Measurements from ENCODE around the gene ATF6. TPM values are rescaled to one million over a fixed set of nuclear protein-coding genes. Genes with fewer than 3 reads are reported as not detected.

Gene ATF6
- total RNA-seq, 1 experiment from 2014 or later: 20.9 TPM

DNA sequence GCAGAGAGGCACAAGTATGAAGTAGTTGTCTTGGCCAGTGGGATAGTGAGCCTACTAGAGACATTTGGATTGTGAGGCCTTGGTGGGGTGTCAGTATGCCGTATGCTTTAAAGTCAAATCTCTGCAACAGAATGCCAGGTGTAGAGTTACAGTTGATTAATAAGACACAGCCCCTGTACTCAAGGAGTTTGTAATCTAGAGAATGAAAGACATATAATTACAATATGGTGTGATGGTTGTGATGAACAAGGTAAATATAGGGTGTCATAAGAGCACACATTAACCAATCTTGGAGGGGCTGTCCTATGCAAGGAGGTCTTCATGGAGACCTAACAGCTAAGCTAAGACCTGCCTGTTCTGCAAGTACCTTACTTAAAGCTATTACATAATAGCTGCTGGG is 113.1 kb downstream of the ATF6 start:
- BruUV-seq (replicated peaks): no TSS peak
- DNase-seq (ENCODE audit: low read depth, low spot score) (no peak), ATAC-seq (no peak)
- Histone ChIP-seq H3K36me3 (ENCODE audit: control insufficient read depth in 1 of 2, insufficient read depth in 2 of 2, low read length in 2 of 2) (no peaks in the 10 kb centered on the region), H2AFZ (ENCODE audit: low read depth, low read length, poor library complexity, severe bottlenecking) (no peak overlapping the region), H3K9me3 (ENCODE audit: control insufficient read depth in 1 of 2, insufficient read depth in 1 of 2, low read depth in 1 of 2, low read length in 2 of 2) (no peaks in the 10 kb centered on the region), H3K27me3 (ENCODE audit: insufficient read depth, low read length) (no peaks in the 10 kb centered on the region), H3K9ac (ENCODE audit: low read length) (no peak overlapping the region), H3K27ac (ENCODE audit: low read depth, low read length) (no peak overlapping the region), H4K20me1 (ENCODE audit: insufficient read depth) (no peaks in the 10 kb centered on the region), H3K4me3 (replicated peaks in 1 of 2; ENCODE audit: low read depth in 1 of 2, low read length in 2 of 2) (no peak overlapping the region), H3K4me2 (ENCODE audit: low read length) (no peak overlapping the region), H3K4me1 (ENCODE audit: control insufficient read depth in 1 of 2, insufficient read depth in 2 of 2, low read length in 2 of 2) (peaks cover 0 to 3% of the 10 kb centered on the region in 2 experiments; a peak in 3 of 4 replicates), H3K79me2 (ENCODE audit: insufficient read depth, low read length) (no peaks in the 10 kb centered on the region), H3K9me2 (ENCODE audit: insufficient read depth) (no peaks in the 10 kb centered on the region)
- intact Hi-C loops (cut with micrococcal nuclease): no loop called here
- ChIA-PET POLR2A (no interaction called here), RAD21 (ENCODE audit: low non-redundant PET in 1 of 2, low total read pairs in 2 of 2, uncharacterized antibody in 2 of 2, unreplicated experiment in 2 of 2) (no interaction called here), CTCF (no interaction called here)
- TF ChIP-seq, protein P1, sequence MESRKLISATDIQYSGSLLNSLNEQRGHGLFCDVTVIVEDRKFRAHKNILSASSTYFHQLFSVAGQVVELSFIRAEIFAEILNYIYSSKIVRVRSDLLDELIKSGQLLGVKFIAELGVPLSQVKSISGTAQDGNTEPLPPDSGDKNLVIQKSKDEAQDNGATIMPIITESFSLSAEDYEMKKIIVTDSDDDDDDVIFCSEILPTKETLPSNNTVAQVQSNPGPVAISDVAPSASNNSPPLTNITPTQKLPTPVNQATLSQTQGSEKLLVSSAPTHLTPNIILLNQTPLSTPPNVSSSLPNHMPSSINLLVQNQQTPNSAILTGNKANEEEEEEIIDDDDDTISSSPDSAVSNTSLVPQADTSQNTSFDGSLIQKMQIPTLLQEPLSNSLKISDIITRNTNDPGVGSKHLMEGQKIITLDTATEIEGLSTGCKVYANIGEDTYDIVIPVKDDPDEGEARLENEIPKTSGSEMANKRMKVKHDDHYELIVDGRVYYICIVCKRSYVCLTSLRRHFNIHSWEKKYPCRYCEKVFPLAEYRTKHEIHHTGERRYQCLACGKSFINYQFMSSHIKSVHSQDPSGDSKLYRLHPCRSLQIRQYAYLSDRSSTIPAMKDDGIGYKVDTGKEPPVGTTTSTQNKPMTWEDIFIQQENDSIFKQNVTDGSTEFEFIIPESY (IDR thresholded peaks at IDR 0.05; ENCODE audit: extremely low read depth, insufficient replicate concordance, low read length): no peak
- TF ChIP-seq POLR2AphosphoS5 (IDR thresholded peaks at IDR 0.05; ENCODE audit: low read depth, low read length) (no peak), EZH2phosphoT487 (IDR thresholded peaks at IDR 0.05; ENCODE audit: borderline replicate concordance) (no peak), ELF1 (IDR thresholded peaks at IDR 0.05; ENCODE audit: borderline replicate concordance, low read depth) (no peak), CEBPB (IDR thresholded peaks at IDR 0.05; ENCODE audit: low read depth) (no peak), YY1 (IDR thresholded peaks at IDR 0.05; ENCODE audit: extremely low read depth, insufficient replicate concordance, low read depth, low read length) (no peak), JUND (IDR thresholded peaks at IDR 0.05) (no peak), SIN3A (IDR thresholded peaks at IDR 0.05; ENCODE audit: low read depth) (no peak)
- TF ChIP-seq, protein P2, sequence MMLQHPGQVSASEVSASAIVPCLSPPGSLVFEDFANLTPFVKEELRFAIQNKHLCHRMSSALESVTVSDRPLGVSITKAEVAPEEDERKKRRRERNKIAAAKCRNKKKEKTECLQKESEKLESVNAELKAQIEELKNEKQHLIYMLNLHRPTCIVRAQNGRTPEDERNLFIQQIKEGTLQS (IDR thresholded peaks at IDR 0.05): no peak
- TF ChIP-seq, protein P3, sequence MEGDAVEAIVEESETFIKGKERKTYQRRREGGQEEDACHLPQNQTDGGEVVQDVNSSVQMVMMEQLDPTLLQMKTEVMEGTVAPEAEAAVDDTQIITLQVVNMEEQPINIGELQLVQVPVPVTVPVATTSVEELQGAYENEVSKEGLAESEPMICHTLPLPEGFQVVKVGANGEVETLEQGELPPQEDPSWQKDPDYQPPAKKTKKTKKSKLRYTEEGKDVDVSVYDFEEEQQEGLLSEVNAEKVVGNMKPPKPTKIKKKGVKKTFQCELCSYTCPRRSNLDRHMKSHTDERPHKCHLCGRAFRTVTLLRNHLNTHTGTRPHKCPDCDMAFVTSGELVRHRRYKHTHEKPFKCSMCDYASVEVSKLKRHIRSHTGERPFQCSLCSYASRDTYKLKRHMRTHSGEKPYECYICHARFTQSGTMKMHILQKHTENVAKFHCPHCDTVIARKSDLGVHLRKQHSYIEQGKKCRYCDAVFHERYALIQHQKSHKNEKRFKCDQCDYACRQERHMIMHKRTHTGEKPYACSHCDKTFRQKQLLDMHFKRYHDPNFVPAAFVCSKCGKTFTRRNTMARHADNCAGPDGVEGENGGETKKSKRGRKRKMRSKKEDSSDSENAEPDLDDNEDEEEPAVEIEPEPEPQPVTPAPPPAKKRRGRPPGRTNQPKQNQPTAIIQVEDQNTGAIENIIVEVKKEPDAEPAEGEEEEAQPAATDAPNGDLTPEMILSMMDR (IDR thresholded peaks at IDR 0.05 in 2 of 3, conservative IDR thresholded peaks at IDR 0.05 in 1 of 3; ENCODE audit: borderline replicate concordance in 1 of 3, insufficient read depth in 1 of 3, low read depth in 2 of 3, low read length in 2 of 3): no peak

Data from HCT116 (cell line).